NOMO-1 treated with DMSO at 0.1 percent for 48 hours (cell line): ENCODE data around the gene CCDC92B.
A peak's percentile ranks its signal among the peaks of the same experiment; 100 is the strongest.
"Not testable (repeated sequence)": the region's sequence is repeated elsewhere in the genome, so short reads cannot be mapped to it uniquely, and the experiment has no call there.

Experiments used
- DNase-seq: peaks from one replicate; lab custom pipeline; 2025; ENCODE audit not compliant: unreplicated experiment; lab: John Stamatoyannopoulos, UW

The CCDC92B gene

GRCh38 chr17:2749058-2749783 is at the start of gene CCDC92B:
Gene CCDC92B (minus strand): TSS chr17:2749652. CDS start chr17:2735145, 14,507 bp downstream.
- DNase-seq, result no peak

GRCh38 chr17:2798678-2799077 is 49.2 kb upstream of the CCDC92B start:
- no peak for DNase-seq

GRCh38 chr17:2798188-2798587 is 48.7 kb upstream of the CCDC92B start:
- no peak for DNase-seq

DNA sequence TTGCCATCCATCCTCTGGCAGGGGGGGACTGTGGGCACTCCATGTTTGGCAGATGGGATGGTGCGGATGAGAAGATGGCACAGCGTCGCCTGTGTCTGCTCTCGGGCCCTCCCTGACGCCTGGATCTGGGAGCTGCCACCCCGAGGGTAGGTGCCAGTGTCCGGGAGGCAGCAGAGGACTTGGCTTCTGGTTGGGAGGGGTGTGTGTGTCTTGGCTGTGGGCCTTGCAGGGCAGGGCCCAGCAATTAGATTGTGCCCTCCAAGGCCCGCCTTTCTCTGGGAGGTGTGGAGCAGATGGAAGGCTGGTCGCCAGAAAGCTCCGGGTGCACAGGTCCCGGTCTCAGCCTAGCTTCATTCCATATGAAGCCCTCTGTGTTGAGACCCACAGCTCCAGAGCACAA is 48.2 kb upstream of the CCDC92B start:
- DNase-seq, result no peak

GRCh38 chr17:2797226-2797625 is 47.8 kb upstream of the CCDC92B start:
- no peak for DNase-seq

GRCh38 chr17:2796164-2797125 is 47.0 kb upstream of the CCDC92B start, which contains the start of gene RAP1GAP2:
Gene RAP1GAP2 (plus strand): TSS chr17:2796438. CDS start chr17:2796528, 90 bp downstream.
- peak; percentile 98 for DNase-seq

DNA sequence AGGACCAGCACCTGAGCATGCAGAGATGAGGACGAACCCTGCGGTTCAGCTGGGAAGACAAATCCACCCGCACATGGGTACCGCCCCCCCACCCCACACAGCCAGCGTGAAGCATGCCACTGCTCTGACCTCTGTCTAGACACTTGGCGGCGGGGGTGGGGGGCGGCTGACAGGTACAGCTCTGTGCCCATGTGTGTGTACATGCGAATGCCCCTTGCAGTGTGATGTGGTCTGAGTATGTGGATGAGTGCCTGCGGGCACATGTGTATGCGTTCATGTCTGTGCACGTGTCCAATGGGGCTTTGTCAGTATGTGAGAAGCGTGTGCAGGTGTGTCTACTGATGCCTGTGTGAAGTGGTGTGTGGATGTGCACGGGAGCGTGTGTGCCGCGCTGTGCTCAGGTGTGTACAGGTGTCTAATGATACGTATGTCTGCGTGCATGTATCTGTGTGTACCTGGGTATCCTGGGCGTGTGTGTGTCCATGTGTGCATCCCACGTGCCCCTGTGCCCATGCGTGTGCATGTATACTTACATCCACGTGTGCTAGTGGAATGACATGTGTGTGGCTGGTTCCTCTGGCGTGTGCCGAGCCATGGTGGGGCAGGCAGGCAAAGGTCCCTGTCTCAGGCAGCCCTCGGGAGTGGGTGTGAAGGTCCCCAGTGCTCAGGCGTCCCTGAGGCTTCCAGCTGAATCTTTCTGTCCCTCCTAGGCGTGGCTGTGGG is 46.1 kb upstream of the CCDC92B start:
- DNase-seq, result no peak

- no peak for DNase-seq
Observed at GRCh38 chr17:2794111-2794803, 44.8 kb upstream of the CCDC92B start.

DNA sequence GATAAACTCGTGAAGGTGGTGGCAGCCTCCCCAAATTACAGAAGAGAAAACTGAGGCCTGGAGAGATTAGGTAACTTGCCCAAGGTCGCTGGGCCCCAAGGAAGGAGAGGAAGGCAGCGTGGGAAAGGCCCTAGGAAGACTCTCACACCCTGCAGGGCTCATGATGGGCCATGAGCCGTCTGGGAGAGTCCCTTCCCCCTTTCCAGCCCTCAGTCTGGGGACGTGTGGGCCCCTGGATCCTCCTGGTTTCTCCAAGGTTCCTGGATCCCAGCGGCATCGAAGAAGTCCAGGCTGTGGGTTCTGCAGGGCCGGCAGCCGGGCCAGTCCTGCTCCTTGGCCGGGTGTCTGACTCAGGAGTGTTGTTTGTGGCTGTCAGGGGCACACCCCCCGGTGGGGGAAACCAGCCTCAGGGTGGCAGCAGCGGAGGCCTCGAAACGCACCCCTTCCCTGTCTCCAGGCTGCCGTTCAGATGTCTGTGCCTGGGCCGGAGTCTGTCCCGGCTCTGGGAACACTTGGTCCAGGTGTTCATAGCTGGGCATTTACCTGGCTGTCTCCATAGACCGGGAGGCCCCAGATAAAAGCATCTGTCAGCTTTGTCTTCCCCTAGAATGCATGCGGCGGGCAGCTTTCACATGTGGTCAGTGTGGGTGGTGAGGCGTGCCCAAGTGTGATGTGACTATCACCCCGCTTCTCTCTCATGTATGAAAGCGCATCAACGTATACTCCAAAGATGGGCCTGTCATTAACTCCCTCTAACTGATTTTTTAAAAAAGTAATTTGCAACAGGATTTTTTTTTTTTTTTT is 43.1 kb upstream of the CCDC92B start:
- no peak for DNase-seq

DNA sequence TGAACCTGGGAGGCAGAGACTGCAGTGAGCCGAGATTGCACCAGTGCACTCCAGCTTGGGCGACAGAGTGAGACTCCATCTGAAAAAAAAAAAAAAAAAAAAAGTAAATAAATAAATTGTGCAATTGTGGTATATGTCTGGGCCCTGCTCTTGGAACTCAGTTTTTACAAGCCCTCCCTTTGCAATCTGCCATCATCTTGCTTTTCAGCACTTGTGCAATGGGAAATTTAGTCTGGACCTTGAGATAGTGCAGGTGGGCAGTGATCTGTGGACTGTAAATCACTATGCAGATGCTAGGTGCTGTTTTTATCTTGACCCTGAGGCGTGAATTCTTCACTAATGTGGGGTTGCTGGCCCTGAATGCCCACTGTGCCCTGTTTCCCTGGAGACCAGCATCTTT is 40.2 kb upstream of the CCDC92B start:
- DNase-seq, result peak; percentile 32

DNA sequence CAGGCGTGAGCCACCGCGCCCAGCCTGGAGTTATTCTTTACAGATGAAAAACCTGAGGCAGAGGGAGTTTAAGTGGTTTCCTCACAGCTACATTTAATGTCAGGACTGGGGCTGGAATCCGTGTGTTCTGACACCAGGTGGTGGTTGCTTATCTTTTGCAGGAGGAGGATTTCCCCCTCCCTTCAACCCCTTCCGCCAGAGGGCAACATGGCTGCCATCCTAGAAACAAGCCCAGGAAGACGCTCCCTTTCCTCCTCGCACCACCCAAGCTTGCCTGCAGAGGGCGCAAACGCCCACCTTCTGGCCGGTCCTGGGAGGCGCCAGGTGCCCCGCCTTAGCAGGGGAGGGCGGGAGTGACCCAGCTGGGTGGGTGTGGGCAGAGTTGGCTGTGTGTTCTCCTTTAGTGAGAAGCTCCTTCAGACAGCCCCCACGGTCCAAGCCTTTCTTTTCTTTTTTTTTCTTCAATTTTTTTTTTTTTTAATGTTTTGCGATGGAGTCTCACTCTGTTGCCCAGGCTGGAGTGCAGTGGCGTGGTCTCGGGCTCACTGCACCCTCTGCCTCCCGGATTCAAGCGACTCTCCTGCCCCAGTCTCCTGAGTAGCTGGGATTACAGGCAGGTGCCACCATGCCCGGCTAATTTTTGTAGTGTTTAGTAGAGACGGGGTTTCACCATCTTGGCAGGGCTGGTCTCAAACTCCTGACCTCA is 36.9 kb upstream of the CCDC92B start:
- DNase-seq, result peak; percentile 87

DNA sequence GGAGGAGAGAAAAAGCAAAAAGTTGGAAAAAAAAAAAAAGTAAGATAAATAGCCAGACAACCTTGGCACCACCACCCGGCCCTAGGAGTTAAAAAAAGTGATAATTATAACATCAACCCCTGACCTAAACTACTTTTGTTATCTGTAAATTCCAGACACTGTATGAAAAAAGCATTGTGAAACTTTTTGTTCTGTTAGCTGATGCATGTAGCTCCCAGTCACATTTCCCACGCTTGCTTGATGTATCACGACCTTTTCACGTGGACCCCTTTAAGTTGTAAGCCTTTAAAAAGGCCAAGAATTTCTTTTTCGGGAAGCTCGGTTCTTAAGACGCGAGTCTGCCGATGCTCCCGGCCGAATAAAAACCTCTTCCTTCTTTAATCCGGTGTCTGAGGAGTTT is 35.9 kb upstream of the CCDC92B start:
- DNase-seq, result not testable (repeated sequence)

DNA sequence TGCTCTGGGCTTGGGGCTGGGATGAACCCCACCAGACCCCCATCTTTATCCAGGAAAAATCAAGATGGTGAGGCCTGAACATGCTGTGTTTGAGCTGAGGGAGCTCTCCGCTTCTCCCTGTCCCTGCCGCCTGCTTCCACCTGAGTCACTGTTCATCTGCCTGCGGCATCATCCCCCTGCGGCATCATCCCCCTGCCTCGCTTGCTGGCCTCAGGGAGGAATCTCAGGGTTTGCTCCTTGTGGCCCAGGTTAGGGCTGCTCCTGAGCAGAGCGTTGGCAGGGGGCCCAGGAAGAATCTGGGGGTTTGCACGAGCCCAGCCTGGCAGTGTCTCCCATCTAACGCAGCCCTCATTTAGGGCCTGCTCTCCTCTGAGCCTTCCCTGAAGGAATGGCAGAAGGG is 35.4 kb upstream of the CCDC92B start:
- no peak for DNase-seq

GRCh38 chr17:2783310-2784030 is 34.0 kb upstream of the CCDC92B start:
- no peak for DNase-seq

- DNase-seq, result no peak
Observed at GRCh38 chr17:2782055-2782454, 32.6 kb upstream of the CCDC92B start.

GRCh38 chr17:2781598-2781997 is 32.1 kb upstream of the CCDC92B start:
- DNase-seq, result not testable (repeated sequence)

GRCh38 chr17:2780931-2781454 is 31.5 kb upstream of the CCDC92B start:
- no peak for DNase-seq

DNA sequence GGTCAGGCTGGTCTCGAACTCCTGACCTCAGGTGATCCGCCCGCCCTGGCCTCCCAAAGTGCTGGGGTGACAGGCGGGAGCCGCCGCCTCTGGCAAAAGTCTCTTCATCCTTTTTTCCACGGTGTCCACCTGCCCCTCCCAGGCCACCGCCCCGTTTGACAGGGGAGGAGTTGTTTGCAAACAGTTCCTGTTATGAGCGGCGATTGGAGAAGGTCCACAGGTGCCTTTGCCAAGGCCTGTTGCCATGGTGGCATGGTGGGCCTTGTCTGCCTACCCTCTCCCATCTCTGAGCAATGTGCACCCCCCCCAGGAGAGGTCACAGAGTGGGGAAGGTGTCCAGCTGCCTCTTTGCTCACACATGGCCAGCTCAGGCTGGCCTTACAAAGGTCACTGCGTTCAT is 30.8 kb upstream of the CCDC92B start:
- no peak for DNase-seq
